DOHH2 (cell line): ENCODE measurements around the gene DNAH6.

Experiments
- H3F3A ChIP-seq: fragments of 200-600 bp; sonication (generic), shearing (Covaris generic); 2 replicates; pipeline ENCODE4 v1.6.0; 2016; ENCODE audit warnings: antibody characterized with exemption, mild to moderate bottlenecking; ENCODE audit not compliant: control insufficient read depth, insufficient read depth
- H3K27ac ChIP-seq: fragments of 200-600 bp; sonication (generic); 2 replicates; pipeline ENCODE4 v1.5.1; 2014; ENCODE audit warnings: low read depth, mild to moderate bottlenecking, low read length, moderate library complexity
- H3K27me3 ChIP-seq: fragments of 200-600 bp; sonication (generic); 2 replicates; pipeline ENCODE4 v1.6.1; 2014; ENCODE audit warnings: mild to moderate bottlenecking, low read length, mixed read lengths; ENCODE audit not compliant: control insufficient read depth
- H3K36me3 ChIP-seq: fragments of 200-600 bp; sonication (generic); 2 replicates; pipeline ENCODE4 v1.6.1; 2014; ENCODE audit warnings: mild to moderate bottlenecking, low read length, moderate library complexity, mixed read lengths; ENCODE audit not compliant: control insufficient read depth
- H3K4me1 ChIP-seq: fragments of 200-600 bp; sonication (generic); 2 replicates; pipeline ENCODE4 v1.6.1; 2014; ENCODE audit warnings: mild to moderate bottlenecking, low read length, mixed read lengths; ENCODE audit not compliant: control insufficient read depth
- H3K4me2 ChIP-seq: fragments of 200-600 bp; sonication (generic); 2 replicates; pipeline ENCODE4 v1.6.0; 2014; ENCODE audit warnings: mild to moderate bottlenecking, low read length, moderate library complexity
- H3K4me3 ChIP-seq: fragments of 200-600 bp; sonication (generic); 2 replicates; pipeline ENCODE4 v1.5.1; 2014; ENCODE audit warnings: mild to moderate bottlenecking, low read length, mixed read lengths
- H3K79me2 ChIP-seq: fragments of 200-600 bp; sonication (generic); 2 replicates; pipeline ENCODE4 v1.6.1; 2014; ENCODE audit warnings: mild to moderate bottlenecking, low read length, mixed read lengths; ENCODE audit not compliant: control insufficient read depth
- H3K9me2 ChIP-seq: fragments of 200-600 bp; sonication (generic); replicated peaks from 2 replicates; pipeline ENCODE4 v1.6.1; 2014; ENCODE audit warnings: mild to moderate bottlenecking, low read length, mixed read lengths; ENCODE audit not compliant: control insufficient read depth
- H3K9me3 ChIP-seq: fragments of 200-600 bp; sonication (generic); 2 replicates; pipeline ENCODE4 v1.6.1; 2014; ENCODE audit warnings: antibody characterized with exemption, low read length, mixed read lengths; ENCODE audit not compliant: control insufficient read depth, insufficient read depth
- H4K20me1 ChIP-seq: fragments of 200-600 bp; sonication (generic); 2 replicates; pipeline ENCODE4 v1.6.0; 2014; ENCODE audit warnings: low read depth, mild to moderate bottlenecking, antibody characterized with exemption, low read length, moderate library complexity; ENCODE audit not compliant: control insufficient read depth, insufficient read depth
- CTCF ChIP-seq: fragments of 200-600 bp; sonication (generic); IDR thresholded peaks from one replicate; pipeline ENCODE4 v1.5.1; 2014; ENCODE audit warnings: antibody characterized with exemption, mild to moderate bottlenecking, low read depth, low read length; ENCODE audit not compliant: poor library complexity, severe bottlenecking
- EZH2phosphoT487 ChIP-seq: fragments of 200-600 bp; sonication (generic); IDR thresholded peaks from 2 replicates; pipeline ENCODE4 v1.6.1; 2017; ENCODE audit warnings: borderline replicate concordance, mild to moderate bottlenecking, antibody characterized with exemption, low read length, moderate library complexity, mixed read lengths

DNAH6 gene

GRCh38 chr2:84636080-84636971 lies 120.0 kb downstream of the DNAH6 start:
- Histone ChIP-seq H4K20me1 (no peaks in the 10 kb centered on the region; the same call in 1 of the 2 replicates), H3K9me3 (no peaks in the 10 kb centered on the region), H3K79me2 (no peaks in the 10 kb centered on the region), H3F3A (no peaks in the 10 kb centered on the region), H3K36me3 (no peaks in the 10 kb centered on the region), H3K27ac (no peak overlapping the region), H3K4me3 (no peak overlapping the region), H3K9me2 (no peaks in the 10 kb centered on the region), H3K27me3 (no peaks in the 10 kb centered on the region), H3K4me2 (no peak overlapping the region), H3K4me1 (no peaks in the 10 kb centered on the region)
- TF ChIP-seq CTCF: no peak
- no peak for TF ChIP-seq EZH2phosphoT487

GRCh38 chr2:84639751-84640150 lies 123.5 kb downstream of the DNAH6 start:
- H3K4me1 ChIP-seq: no peaks in the 10 kb centered on the region
- H3F3A ChIP-seq: no peaks in the 10 kb centered on the region
- H4K20me1 ChIP-seq: no peaks in the 10 kb centered on the region; the same call in 1 of the 2 replicates
- no peak overlapping the region for H3K27ac ChIP-seq
- no peaks in the 10 kb centered on the region for H3K27me3 ChIP-seq
- H3K79me2 ChIP-seq: no peaks in the 10 kb centered on the region
- no peak overlapping the region for H3K4me2 ChIP-seq
- TF ChIP-seq CTCF (no peak), EZH2phosphoT487 (no peak)
- no peaks in the 10 kb centered on the region for H3K36me3 ChIP-seq
- no peak overlapping the region for H3K4me3 ChIP-seq
- no peaks in the 10 kb centered on the region for H3K9me2 ChIP-seq
- H3K9me3 ChIP-seq: no peaks in the 10 kb centered on the region

- H3K4me3 ChIP-seq: no peak overlapping the region
- H3F3A ChIP-seq: no peaks in the 10 kb centered on the region
- no peaks in the 10 kb centered on the region for H3K27me3 ChIP-seq
- H3K9me2 ChIP-seq: no peaks in the 10 kb centered on the region
- no peaks in the 10 kb centered on the region for H3K4me1 ChIP-seq
- H4K20me1 ChIP-seq: no peaks in the 10 kb centered on the region
- H3K36me3 ChIP-seq: no peaks in the 10 kb centered on the region
- H3K4me2 ChIP-seq: no peak overlapping the region
- H3K27ac ChIP-seq: no peak overlapping the region
- no peaks in the 10 kb centered on the region for H3K79me2 ChIP-seq
- H3K9me3 ChIP-seq: no peaks in the 10 kb centered on the region
- TF ChIP-seq EZH2phosphoT487: no peak
These were observed 124.1 kb downstream of the DNAH6 start for GRCh38 chr2:84640411-84640810.

GRCh38 chr2:84641021-84641420 lies 124.7 kb downstream of the DNAH6 start:
- no peaks in the 10 kb centered on the region for H3K79me2 ChIP-seq
- no peaks in the 10 kb centered on the region for H3K9me3 ChIP-seq
- H3K36me3 ChIP-seq: no peaks in the 10 kb centered on the region
- H3K4me3 ChIP-seq: no peak overlapping the region
- H3K27me3 ChIP-seq: no peaks in the 10 kb centered on the region
- no peak overlapping the region for H3K4me2 ChIP-seq
- H3F3A ChIP-seq: no peaks in the 10 kb centered on the region
- no peaks in the 10 kb centered on the region for H4K20me1 ChIP-seq
- H3K9me2 ChIP-seq: no peaks in the 10 kb centered on the region
- TF ChIP-seq EZH2phosphoT487 (no peak), CTCF (no peak)
- H3K27ac ChIP-seq: no peak overlapping the region
- no peaks in the 10 kb centered on the region for H3K4me1 ChIP-seq
